Breast epithelium (tissue), 3 donors: Measurements from ENCODE around the gene ADAM12.

Experiments
- POLR2A ChIP-seq: fragments of 450-650 bp; IDR thresholded peaks from one replicate; pipeline ENCODE4 v1.6.1; 2016; ENCODE audit warnings: antibody characterized with exemption, mild to moderate bottlenecking, moderate library complexity
- POLR2AphosphoS5 ChIP-seq, 3 donors: sonication (generic); formaldehyde crosslinking; IDR thresholded peaks; one replicate each; pipeline ENCODE4 v1.6.1; 2017; ENCODE audit warnings: antibody characterized with exemption in 3 of 3
- TF ChIP-seq, protein P1 (sequence below), 3 donors: fragments of 450-650 bp; IDR thresholded peaks; one replicate each; pipeline ENCODE4 v1.5.1; 2016 to 2017; ENCODE audit warnings: antibody characterized with exemption in 3 of 3, mild to moderate bottlenecking in 3 of 3, moderate library complexity in 3 of 3

DNA sequence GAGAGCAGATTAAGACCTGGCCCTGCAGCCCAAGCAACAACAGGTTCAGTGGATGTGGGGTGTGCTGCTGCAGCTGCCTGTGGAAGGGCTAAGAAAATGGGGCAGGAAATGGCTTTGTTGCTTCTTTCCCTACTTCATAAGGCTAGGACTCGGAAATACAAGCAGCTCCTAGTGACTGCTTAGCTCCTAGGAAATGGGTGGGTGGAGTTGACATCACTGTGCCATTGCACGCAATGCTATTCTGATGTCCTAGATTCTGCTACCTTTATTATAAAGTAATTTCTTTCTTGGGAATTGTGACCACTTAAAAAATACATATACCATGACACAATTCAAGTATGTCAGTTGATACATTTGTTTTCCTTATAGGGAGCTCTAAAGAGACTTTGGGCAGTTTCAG, 336.1 kb downstream of the ADAM12 start:
- TF ChIP-seq, protein P1, sequence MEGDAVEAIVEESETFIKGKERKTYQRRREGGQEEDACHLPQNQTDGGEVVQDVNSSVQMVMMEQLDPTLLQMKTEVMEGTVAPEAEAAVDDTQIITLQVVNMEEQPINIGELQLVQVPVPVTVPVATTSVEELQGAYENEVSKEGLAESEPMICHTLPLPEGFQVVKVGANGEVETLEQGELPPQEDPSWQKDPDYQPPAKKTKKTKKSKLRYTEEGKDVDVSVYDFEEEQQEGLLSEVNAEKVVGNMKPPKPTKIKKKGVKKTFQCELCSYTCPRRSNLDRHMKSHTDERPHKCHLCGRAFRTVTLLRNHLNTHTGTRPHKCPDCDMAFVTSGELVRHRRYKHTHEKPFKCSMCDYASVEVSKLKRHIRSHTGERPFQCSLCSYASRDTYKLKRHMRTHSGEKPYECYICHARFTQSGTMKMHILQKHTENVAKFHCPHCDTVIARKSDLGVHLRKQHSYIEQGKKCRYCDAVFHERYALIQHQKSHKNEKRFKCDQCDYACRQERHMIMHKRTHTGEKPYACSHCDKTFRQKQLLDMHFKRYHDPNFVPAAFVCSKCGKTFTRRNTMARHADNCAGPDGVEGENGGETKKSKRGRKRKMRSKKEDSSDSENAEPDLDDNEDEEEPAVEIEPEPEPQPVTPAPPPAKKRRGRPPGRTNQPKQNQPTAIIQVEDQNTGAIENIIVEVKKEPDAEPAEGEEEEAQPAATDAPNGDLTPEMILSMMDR (IDR thresholded peaks at IDR 0.05) = no peak
- TF ChIP-seq POLR2A = no peak
- no peak for TF ChIP-seq POLR2AphosphoS5 (IDR thresholded peaks at IDR 0.05)
